Stimulated activated CD4-positive, alpha-beta T cell treated with anti-CD3 and anti-CD28 coated beads, Interleukin-12 subunit alpha, Interleukin-12 subunit beta, amount 100 ng/mL, for 24 hours (primary cell): ENCODE results near the gene HAUS2.
"Not testable (repeated sequence)": the region's sequence is repeated elsewhere in the genome, so short reads cannot be mapped to it uniquely, and the experiment has no call there.

Experiments used
- DNase-seq, 2 experiments: peaks; one replicate each; pipeline ENCODE4 v3.0.0-alpha.2; 2020; ENCODE audit warnings: low read depth in 2 of 2

HAUS2 gene

DNA sequence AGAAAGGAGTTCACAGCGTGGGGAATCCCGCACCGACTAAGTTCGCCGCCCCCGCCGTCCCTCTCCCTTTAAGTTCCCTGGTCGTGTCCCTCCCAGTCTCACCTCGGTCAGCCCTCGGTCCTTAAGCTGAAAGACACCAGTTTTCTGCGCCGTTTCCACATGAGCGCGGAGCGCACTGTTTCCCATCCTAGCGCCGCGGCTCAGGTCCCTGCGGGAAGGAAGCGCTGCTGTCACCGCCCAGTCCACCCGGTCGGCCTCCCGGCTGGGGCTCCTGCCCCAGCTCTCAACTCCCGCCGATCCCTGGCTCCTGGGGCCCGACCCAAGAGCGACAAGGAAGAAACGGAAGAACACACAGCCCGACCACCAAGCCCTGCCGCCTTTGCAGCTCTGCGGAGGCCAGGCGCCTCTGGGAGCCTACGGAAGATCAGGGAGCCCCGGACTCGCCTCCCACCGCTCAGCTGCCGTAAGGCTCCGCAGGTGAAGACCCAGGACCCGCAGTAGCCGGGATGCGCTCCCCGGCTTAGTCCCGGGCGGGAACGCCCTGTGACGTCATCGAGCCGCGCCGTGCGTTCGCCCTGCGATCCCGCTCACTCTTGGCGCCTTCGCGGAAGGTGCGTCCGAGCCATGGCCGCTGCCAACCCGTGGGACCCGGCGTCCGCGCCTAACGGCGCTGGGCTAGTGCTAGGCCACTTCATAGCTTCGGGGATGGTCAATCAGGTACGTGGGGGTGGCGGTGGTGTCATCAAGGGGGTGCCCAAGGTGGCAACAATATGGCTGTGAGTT is at the start of gene HAUS2, which contains the start of gene LRRC57:
HAUS2 (plus strand) TSS at position 590 of the 783 bp plus-strand sequence; CDS start at position 625, 35 bp downstream.
LRRC57 (minus strand) TSS at position 545 of the 783 bp plus-strand sequence; CDS start at position 186, 359 bp downstream.
- DNase-seq: peak; percentile 81 to 86

- no peak for DNase-seq
Measured at GRCh38 chr15:42499858-42500609, 48.6 kb upstream of the HAUS2 start.

- DNase-seq: no peak
Measured at GRCh38 chr15:42502477-42502876, 46.2 kb upstream of the HAUS2 start.

- DNase-seq: no peak
Measured at GRCh38 chr15:42503825-42504224, 44.8 kb upstream of the HAUS2 start.

DNA sequence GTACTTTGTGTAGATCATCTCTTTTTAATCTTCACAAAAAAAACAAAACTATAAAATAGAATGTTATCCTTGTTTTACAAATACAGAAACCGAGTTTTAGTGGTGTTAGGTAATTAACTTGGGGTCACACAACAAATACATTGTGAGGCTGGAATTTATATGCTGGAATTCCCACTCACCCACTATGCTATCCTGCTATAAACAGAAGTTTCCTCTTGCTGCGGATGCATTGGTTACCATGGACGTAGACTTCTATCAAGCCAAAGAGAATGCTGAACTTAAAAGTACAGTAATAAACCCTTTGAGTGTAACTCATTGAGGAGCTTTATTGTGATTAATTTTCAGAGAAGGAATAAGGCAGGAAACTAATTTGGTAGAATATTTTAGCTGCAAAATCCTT is 44.0 kb upstream of the HAUS2 start:
- DNase-seq: no peak

DNA sequence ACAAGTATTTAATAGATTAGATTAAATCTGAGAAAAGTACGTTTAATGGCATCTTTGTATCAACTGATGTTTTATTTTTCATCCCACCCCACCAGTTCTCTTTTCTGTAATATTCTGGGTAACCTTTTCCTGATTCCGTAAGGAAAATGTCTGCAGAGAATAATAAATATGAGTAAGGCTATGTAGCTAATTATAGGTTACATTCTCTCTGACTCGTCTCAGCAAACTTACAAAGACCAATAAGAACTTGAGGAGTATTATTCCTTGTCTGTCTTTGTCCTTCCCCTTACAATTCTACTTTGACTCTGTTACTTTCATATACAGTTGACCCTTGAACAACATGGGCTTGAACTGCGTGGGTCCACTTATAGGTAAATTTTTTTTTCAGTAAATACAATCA is 41.1 kb upstream of the HAUS2 start:
- DNase-seq: no peak

GRCh38 chr15:42508263-42508690 is 40.4 kb upstream of the HAUS2 start:
- no peak for DNase-seq

DNA sequence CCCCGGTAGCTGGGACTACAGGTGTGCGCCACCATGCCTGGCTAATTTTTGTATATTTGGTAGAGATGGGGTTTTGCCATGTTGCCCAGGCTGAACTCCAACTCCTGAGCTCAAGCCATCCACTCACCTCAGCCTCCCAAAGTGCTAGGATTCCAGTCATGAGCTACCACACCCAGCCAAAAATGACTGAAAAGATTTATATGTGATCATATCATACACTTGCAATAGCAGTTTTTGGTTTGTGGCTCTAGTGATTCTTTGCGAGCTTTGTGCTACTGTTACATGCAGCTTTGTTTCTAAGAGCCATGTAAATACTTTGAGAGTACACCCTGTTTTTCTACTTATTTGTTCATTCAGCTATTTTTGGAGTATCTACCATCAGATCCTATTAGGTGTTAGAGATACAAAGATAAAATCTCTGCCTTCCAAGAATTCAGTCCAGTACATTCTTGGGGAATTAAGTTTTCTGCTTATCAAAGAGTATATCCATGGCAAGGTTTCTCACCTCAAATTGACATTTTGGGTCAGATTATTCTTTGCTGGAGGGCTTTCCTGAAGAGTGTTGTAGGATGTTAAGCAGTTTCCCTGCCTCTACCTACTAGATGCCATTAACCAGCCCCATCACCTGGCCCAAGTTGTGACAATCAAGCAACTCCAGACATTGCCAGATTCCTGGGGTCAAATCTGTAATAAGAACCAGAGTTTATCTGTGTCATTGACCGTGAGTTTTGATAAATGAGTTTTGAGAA is 38.2 kb upstream of the HAUS2 start:
- DNase-seq: no peak

GRCh38 chr15:42511007-42511391 is 37.6 kb upstream of the HAUS2 start:
- no peak for DNase-seq

DNA sequence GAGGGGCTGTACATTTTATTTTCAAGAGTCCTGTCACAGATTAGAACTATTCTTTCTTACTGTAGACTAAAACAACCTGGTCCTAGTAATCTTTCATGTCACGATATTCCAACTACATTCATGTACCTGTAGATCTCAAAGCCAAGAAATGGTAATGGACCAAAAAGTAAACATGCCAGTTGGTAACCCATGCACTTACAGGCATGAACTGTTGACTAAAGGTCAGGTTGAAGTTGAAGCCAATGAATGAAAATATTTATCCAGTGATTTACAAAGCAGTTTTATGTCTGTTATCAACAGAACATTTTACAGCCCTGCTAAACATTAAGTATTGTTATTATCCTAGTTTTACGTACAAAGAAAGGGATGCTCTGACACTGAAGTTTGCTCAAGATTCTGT is 25.3 kb upstream of the HAUS2 start:
- no peak for DNase-seq

DNA sequence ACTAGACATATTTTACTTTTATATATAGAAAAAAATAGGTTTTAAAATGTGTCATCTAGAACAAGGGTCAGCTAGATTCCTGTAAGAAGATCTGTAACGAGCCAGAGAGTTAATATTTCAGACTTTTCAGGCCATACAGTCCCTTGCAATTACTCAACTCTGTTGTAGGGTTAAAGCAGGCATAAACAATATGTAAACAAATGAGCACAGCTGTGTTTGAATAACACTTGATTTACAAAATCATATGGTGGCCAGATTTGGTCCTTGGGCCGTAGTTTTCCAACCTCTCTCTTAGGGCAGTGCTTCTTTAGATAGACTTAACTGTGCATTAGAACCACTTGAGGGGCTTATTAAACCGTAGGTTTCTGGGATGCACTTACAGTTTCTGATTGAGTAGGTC is 19.7 kb upstream of the HAUS2 start:
- DNase-seq: no peak

DNA sequence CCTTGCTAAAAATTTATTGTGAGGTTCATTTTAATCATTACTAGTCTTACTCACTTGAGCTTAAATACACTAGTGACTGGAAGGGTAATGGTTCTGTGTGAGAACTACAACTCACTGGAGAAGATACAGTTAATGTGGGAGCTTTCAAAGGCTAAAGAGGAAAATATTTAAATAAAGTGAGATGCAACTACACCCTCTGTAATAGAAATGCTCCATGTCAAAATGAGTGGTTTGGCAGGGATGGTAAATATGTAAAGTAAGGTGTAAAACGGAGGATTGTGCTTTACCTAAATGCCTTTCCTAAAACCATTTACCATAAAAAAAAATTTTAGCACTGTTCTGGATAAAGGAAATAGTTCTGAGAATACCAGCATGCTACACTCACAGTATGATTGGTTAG is 15.4 kb upstream of the HAUS2 start:
- DNase-seq: no peak

GRCh38 chr15:42544853-42545629 is 3.6 kb upstream of the HAUS2 start:
- DNase-seq: no peak

DNA sequence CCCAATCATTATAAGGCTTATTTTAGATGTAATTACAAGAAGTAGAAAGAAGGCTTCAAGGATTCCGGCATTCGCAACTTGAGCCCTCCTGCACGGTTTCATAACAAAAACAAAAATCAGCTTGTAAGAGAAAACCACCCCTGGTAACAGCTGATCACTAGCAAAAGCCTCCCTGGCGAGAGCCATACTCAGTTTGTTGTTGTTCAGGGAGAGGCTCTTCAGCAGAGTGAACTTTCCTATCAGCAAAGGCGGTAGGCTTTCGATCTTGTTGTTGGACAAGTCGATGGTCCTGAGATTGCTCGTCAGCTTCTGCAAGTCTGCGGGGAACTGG is 755 bp upstream of the HAUS2 start:
- DNase-seq: no peak

DNA sequence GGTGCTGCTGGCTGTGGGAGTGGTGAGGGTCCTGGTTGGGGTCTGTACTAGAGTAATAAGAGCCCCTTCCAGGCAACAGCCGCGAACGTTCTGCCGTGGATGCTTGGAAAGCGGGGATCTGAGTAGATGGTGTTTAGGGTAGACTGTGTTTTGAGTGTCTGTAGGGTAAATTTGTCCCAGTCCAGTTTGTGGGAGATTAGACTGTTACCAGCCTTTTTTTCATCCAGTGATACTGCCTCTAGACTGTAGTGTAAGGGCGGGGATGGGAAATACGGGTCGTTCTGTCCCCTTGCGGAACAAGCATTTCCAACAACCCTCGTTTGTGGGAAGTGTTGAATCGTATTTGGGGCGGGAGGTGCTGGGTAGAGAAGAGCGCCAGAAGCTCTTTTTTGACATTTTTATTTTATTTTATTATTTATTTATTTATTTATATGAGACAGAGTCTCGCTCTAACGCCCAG is 424 bp downstream of the HAUS2 start:
- DNase-seq: peak in 1 of 2 experiments; percentile 5

- DNase-seq: no peak
Measured at GRCh38 chr15:42549741-42550392, 1.2 kb downstream of the HAUS2 start.

DNA sequence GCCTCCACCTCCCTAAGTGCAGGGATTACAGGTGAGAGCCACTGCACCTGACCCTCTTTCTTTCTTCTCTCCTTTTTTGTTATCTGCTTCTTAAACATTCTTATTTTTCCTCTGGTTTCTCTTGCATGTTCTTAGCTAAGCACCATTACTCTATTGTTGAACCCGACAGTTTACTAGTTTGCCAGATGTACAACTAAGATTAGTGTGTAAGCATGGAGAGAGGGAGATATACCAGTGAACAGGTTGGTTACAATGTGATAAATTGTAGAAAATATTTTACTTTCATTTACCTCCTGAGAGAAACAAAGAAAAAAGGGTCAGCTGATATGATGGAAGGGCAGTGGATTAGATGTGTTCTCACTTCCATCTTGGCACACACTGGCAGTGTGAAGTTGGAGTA is 4.9 kb downstream of the HAUS2 start:
- DNase-seq: no peak

GRCh38 chr15:42556550-42557207 is 8.0 kb downstream of the HAUS2 start:
- not testable (repeated sequence) for DNase-seq

DNA sequence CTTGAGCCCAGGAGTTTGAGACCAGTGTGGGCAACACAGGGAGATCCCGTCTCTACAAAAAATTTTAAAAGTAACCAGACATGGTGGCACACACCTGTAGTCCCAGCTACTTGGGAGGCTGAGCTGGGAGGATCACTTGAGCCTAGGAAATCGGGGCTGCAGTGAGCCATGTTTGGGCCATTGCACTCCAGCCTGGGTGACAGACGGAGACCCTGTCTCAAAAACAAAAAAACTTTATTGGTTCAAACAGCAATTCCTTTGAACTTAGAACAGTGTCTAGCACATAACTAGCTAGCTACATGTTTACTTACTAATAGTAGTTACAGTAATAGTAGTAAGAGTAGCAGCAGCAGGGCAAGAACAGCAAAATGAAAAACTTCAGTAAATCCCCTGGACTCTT is 10.1 kb downstream of the HAUS2 start:
- no peak for DNase-seq
